Type B pancreatic cell (in vitro differentiated cells): ENCODE data around the gene FHOD1. TPM values are rescaled to one million over a fixed set of nuclear protein-coding genes. Genes with fewer than 3 reads are reported as not detected.

Source experiments
- DNase-seq: peaks from one replicate; pipeline ENCODE4 v3.0.0; 2021; ENCODE audit warnings: mixed read lengths; ENCODE audit not compliant: unreplicated experiment; ENCODE audit errors: extremely low spot score
- H3K27ac Mint-ChIP-seq: 2 replicates; pipeline ENCODE4 v1.8.0; 2021; ENCODE audit warnings: mild to moderate bottlenecking, mixed read lengths
- H3K27me3 Mint-ChIP-seq: 2 replicates; pipeline ENCODE4 v1.8.0; 2021; ENCODE audit warnings: mixed read lengths
- H3K36me3 Mint-ChIP-seq: 2 replicates; pipeline ENCODE4 v1.8.0; 2021; ENCODE audit warnings: mixed read lengths
- H3K4me1 Mint-ChIP-seq: one replicate; pipeline ENCODE4 v1.8.0; 2021; ENCODE audit warnings: mixed read lengths; ENCODE audit not compliant: unreplicated experiment
- H3K4me3 Mint-ChIP-seq: 2 replicates; pipeline ENCODE4 v1.8.0; 2021; ENCODE audit warnings: mild to moderate bottlenecking, mixed read lengths
- H3K9me3 Mint-ChIP-seq: 2 replicates; pipeline ENCODE4 v1.8.0; 2021; ENCODE audit warnings: mixed read lengths
- total RNA-seq: library from RNA; stranded (reverse); gene quantifications from 2 replicates; pipeline ENCODE4 v1.2.1, GENCODE V29; 2021; ENCODE audit warnings: low replicate concordance
- TF ChIP-seq, protein P1 (sequence below): fragments of 200-600 bp; sonication (generic); conservative IDR thresholded peaks from 2 replicates; pipeline ENCODE4 v1.5.0; 2021; ENCODE audit warnings: antibody characterized with exemption, mild to moderate bottlenecking

The FHOD1 gene
- total RNA-seq, 1 donor from 2014 or later = 34.7 TPM

DNA sequence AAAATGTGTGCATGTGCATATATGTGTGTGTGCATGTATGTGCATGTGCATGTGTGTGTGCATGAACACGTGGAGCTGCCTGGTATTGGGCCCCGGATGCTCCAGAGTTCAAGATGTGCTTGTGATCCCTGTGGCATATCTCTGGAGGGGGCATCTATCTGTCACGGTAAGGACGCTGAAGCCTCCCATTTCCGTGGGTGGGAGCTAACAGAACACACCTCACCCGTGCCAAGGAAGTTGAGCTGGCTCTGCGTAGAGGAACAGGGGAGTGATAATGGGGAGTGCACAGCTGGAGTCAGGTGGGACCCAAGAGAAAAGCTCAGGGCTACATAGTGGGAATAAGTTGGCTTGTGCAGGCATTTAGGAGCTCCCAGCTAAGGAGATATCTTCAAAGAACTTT, 35.6 kb downstream of the FHOD1 start:
- Mint-ChIP-seq H3K27me3 (no peaks in the 10 kb centered on the region), H3K9me3 (no peaks in the 10 kb centered on the region), H3K27ac (no peak overlapping the region)

DNA sequence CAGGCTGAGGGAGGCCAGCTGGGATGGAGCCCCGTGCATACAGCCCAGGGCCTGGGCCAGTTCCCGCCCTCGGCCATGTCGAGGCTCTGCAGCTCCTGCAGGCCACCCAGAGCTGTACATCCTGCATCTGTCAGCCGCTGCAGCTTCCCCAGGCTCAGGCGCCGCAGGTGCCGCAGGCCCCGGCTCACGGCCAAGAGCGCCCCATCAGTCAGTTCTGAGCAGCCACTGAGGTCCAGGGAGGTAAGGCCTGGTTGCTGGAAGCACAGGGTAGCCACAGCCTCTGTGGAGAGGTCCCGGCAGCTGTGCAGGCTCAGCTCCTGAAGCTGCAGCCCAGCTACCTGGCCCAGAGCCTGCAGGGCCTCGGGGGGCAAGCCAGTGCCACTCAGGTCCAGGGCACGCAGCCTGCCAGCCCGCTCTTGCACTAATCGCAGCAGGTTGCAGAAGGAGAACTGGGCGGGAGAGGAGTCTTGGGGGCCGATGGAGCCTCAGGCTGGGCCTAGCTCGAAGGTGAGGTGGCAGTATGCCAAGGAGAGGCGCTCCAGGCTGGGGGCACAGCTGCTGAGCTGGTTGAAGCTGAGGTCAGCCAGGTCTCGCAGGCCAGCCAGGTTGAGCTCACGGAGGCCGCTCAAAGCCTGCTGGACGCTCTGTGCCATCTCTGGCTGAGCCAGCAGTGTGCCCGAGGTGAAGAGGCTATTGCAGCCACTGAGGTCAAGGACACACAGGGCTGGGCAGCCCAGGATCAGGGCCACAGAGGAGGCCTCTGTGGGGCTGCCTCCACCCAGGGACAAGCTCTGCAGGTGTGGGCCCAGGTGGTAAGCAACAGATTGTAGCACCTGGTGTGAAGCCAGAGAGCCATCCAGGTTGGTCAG, 37.0 kb downstream of the FHOD1 start:
- TF ChIP-seq, protein P1, sequence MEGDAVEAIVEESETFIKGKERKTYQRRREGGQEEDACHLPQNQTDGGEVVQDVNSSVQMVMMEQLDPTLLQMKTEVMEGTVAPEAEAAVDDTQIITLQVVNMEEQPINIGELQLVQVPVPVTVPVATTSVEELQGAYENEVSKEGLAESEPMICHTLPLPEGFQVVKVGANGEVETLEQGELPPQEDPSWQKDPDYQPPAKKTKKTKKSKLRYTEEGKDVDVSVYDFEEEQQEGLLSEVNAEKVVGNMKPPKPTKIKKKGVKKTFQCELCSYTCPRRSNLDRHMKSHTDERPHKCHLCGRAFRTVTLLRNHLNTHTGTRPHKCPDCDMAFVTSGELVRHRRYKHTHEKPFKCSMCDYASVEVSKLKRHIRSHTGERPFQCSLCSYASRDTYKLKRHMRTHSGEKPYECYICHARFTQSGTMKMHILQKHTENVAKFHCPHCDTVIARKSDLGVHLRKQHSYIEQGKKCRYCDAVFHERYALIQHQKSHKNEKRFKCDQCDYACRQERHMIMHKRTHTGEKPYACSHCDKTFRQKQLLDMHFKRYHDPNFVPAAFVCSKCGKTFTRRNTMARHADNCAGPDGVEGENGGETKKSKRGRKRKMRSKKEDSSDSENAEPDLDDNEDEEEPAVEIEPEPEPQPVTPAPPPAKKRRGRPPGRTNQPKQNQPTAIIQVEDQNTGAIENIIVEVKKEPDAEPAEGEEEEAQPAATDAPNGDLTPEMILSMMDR = no peak
- no peak overlapping the region for H3K27ac Mint-ChIP-seq
- H3K36me3 Mint-ChIP-seq = no peaks in the 10 kb centered on the region
- H3K9me3 Mint-ChIP-seq = no peaks in the 10 kb centered on the region
- no peaks in the 10 kb centered on the region for H3K4me1 Mint-ChIP-seq
- no peak overlapping the region for H3K4me3 Mint-ChIP-seq
- DNase-seq = no peak
- H3K27me3 Mint-ChIP-seq = no peaks in the 10 kb centered on the region

More for the DNA sequence above, 35.6 kb downstream of the FHOD1 start:
- no peak overlapping the region for H3K4me3 Mint-ChIP-seq
- H3K36me3 Mint-ChIP-seq = no peaks in the 10 kb centered on the region
- TF ChIP-seq, protein P1 = no peak
- no peak for DNase-seq
- no peaks in the 10 kb centered on the region for H3K4me1 Mint-ChIP-seq

DNA sequence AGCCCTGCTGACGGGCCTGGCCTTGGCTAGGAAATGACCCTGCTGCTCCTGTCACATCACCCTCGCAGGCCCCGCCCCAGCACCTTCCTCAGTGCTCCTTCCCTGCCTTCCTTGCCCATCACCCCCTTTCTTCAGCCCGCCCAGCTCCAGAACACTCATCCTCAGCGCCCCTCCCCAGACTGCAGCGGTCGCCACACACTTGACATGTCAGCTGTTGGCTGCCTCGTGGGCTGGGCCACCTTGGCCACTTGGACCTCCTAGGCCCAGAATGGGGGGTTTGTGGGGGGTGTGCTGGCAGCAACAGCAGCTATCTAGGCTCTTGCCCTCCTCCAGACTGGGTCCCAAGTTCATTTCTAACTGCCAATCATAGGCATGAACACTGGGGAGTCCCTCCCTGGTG, 37.7 kb downstream of the FHOD1 start:
- Mint-ChIP-seq H3K36me3 (no peaks in the 10 kb centered on the region), H3K27me3 (no peaks in the 10 kb centered on the region), H3K9me3 (no peaks in the 10 kb centered on the region), H3K27ac (no peak overlapping the region), H3K4me3 (no peak overlapping the region), H3K4me1 (no peaks in the 10 kb centered on the region)
- TF ChIP-seq, protein P1 = no peak
- no peak for DNase-seq

DNA sequence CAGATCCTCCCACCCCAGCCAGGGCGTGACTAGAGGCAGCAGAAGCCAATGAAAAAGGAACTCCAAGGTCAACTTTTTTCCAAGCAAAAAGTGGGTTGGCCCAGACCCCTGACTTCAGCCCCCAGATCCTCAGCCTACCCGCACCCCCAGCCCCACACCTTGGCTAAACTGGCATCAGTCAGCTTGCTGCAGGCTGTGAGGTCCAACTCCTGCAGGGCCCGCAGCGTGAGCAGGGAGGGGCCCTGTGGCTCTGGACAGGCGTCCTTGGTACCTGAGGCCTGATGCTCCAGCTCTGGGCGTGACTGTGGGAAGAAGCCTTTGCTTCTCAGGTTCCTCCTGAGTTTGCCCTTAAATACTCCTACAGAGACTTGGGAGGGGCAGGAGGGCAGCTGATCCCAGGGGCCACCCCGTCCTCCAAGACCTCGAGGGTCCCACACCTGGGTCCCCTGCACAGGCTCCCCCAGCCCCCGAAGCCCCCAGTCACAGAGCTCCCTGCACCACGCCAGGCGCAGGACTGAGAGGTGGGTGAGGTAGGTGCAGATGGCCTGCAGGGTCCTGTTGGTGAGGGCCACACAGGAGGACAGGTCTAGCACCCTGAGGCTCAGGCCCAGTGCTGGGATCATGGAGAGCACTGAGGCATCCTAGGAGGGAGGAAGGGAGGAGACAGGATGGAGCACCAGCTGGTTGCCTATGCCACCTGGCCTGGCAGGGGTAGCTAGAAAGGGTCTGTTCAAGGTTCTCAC, 39.0 kb downstream of the FHOD1 start:
- Mint-ChIP-seq H3K4me3 (no peak overlapping the region), H3K9me3 (no peaks in the 10 kb centered on the region), H3K36me3 (no peaks in the 10 kb centered on the region), H3K4me1 (no peaks in the 10 kb centered on the region), H3K27me3 (no peaks in the 10 kb centered on the region), H3K27ac (no peak overlapping the region)
- no peak for DNase-seq
- TF ChIP-seq, protein P1 = no peak

DNA sequence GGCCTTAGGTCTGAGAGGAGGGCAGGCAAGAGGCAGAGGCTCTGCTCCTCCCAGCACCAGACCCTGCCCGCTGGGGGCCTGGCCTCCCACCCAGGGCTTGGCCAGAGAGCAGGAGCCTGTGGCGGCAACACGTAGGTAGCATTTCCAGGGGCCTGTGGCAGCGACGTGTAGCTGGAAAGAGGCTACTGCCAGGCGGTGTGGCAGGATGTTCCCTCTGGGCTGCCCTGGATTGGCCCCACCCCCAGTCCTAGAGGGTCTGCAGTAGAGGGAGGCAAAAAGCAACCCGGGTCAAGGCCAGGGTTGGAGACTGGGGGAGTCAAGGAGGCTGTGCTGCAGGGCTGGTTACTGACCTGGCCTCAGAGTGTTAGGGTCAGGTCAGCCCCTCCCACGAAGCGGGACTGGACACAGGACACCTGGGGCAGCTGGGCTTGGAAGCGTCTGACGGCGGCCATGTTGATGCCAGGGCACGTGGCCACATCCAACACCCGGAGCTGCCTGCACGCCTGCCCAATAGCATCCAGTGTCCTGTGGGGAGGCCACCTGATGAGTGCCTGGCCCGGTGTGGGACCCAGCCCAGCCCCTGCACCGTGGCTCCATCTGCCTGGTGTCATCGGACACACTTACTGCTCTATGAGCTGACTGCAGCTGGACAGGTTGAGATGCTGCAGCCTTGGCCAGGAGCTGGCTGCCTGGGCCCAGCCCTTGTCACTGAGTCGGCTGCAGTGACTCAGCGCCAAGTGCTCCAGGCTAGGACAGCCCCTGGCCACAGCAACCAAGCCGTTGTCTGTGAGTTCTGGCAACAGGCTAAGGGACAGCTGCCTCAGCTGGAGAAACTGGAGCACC, 39.8 kb downstream of the FHOD1 start:
- H3K4me1 Mint-ChIP-seq = no peaks in the 10 kb centered on the region
- H3K27me3 Mint-ChIP-seq = no peaks in the 10 kb centered on the region
- H3K27ac Mint-ChIP-seq = no peak overlapping the region
- no peak overlapping the region for H3K4me3 Mint-ChIP-seq
- H3K9me3 Mint-ChIP-seq = no peaks in the 10 kb centered on the region
- no peaks in the 10 kb centered on the region for H3K36me3 Mint-ChIP-seq
- TF ChIP-seq, protein P1 = no peak
- no peak for DNase-seq
